K562 (cell line): ENCODE measurements around the gene PDZRN3. TPM values are rescaled to one million over a fixed set of nuclear protein-coding genes. Genes with fewer than 3 reads are reported as not detected.

Experiments used
- ATAC-seq: fragments of 200-7000 bp; cut with Tn5 transposase; 3 replicates; pipeline ENCODE4 v1.9.1; 2020; ENCODE audit warnings: moderate library complexity
- BruUV-seq: library from RNA; stranded (reverse); fragments of 400-500 nt; replicated peaks from 2 replicates; lab custom pipeline; 2021; lab: Mats Ljungman, UMichigan
- CTCF ChIA-PET: fragments of 300-600 bp; formaldehyde crosslinking; extraction: SDS; loops from one replicate; lab custom pipeline; 2021; ENCODE audit warnings: low intra/inter-chr PET ratio; lab: Yijun Ruan, JAX
- POLR2A ChIA-PET: fragments of 300-600, 350-650 bp; sonication (Branson Sonifier 250); formaldehyde crosslinking; extraction: SDS; loops from one replicate; lab custom pipeline; 2021; ENCODE audit warnings: antibody characterized with exemption, inconsistent platforms; lab: Yijun Ruan, JAX
- DNase-seq, 4 experiments: peaks; one replicate each; pipeline versions ENCODE4 v3.0.0 to v3.0.0-alpha.2; 2011 to 2018; ENCODE audit warnings: low spot score in 3 of 4, mixed read lengths in 3 of 4; ENCODE audit errors: extremely low read depth in 1 of 4
- FAIRE-seq: peaks from 2 replicates; lab custom pipeline; 2011; peaks lifted over from hg19 to GRCh38; lab: Jason Lieb, UNC
- H2AFZ ChIP-seq: 2 replicates; pipeline ENCODE4 v1.6.0; 2011; ENCODE audit warnings: low read depth, low read length, control low read depth, inconsistent platforms
- H3K27ac ChIP-seq: fragments of 200-600 bp; 3 replicates; pipeline ENCODE4 v1.8.0; 2011; ENCODE audit warnings: low read depth, mild to moderate bottlenecking, control low read depth, inconsistent platforms, low read length, moderate library complexity, mixed read lengths; ENCODE audit errors: extremely low read depth
- H3K27me3 ChIP-seq, 2 experiments: fragments of 300-600 bp in 1 of 2; 2 replicates in 1 of 2; 3 replicates in 1 of 2; pipeline versions ENCODE4 v1.6.0 to v1.8.0; 2011; ENCODE audit warnings: inconsistent platforms in 2 of 2, low read length in 2 of 2, mild to moderate bottlenecking in 1 of 2, mixed read lengths in 1 of 2, moderate library complexity in 1 of 2; ENCODE audit not compliant: control insufficient read depth in 2 of 2, insufficient read depth in 2 of 2
- H3K36me3 ChIP-seq: fragments of 300-600 bp; 3 replicates; pipeline ENCODE4 v1.8.0; 2011; ENCODE audit warnings: mild to moderate bottlenecking, low read length, inconsistent platforms; ENCODE audit not compliant: control insufficient read depth, insufficient read depth
- H3K4me1 ChIP-seq, 2 experiments: fragments of 200-600 bp in 1 of 2; replicated peaks in 1 of 2; 2 replicates in 1 of 2; 3 replicates in 1 of 2; pipeline versions ENCODE4 v1.5.1 to v1.8.0; 2011; ENCODE audit warnings: inconsistent platforms in 2 of 2, low read length in 2 of 2, mild to moderate bottlenecking in 1 of 2, mixed read lengths in 1 of 2, moderate library complexity in 1 of 2; ENCODE audit not compliant: control insufficient read depth in 2 of 2, insufficient read depth in 2 of 2
- H3K4me2 ChIP-seq: 2 replicates; pipeline ENCODE4 v1.6.1; 2011; ENCODE audit warnings: low read length, control low read depth, inconsistent platforms, mixed read lengths; ENCODE audit not compliant: insufficient read depth
- H3K4me3 ChIP-seq: fragments of 200-600 bp; sonication (generic), shearing (Covaris generic); 2 replicates; pipeline ENCODE4 v1.5.1; 2016; ENCODE audit warnings: control low read depth, inconsistent platforms
- H3K79me2 ChIP-seq: fragments of 200-600 bp; 3 replicates; pipeline ENCODE4 v1.8.0; 2011; ENCODE audit warnings: low read length, inconsistent platforms; ENCODE audit not compliant: control insufficient read depth, insufficient read depth
- H3K9ac ChIP-seq, 2 experiments: 2 replicates each; pipeline versions ENCODE4 v1.6.0 to v1.6.1; 2011; ENCODE audit warnings: low read depth in 2 of 2, low read length in 2 of 2, control low read depth in 1 of 2, inconsistent platforms in 1 of 2, mild to moderate bottlenecking in 1 of 2, mixed read lengths in 1 of 2; ENCODE audit not compliant: insufficient read depth in 1 of 2
- H3K9me1 ChIP-seq: one replicate; pipeline ENCODE4 v1.6.0; 2011; ENCODE audit warnings: inconsistent platforms, mild to moderate bottlenecking, low read length, moderate library complexity; ENCODE audit not compliant: control insufficient read depth, insufficient read depth
- H3K9me3 ChIP-seq: replicated peaks from 2 replicates; pipeline ENCODE4 v1.5.1; 2011; ENCODE audit warnings: low read depth, low read length, inconsistent platforms; ENCODE audit not compliant: control insufficient read depth, insufficient read depth
- H4K20me1 ChIP-seq: replicated peaks from 2 replicates; pipeline ENCODE4 v1.6.1; 2011; ENCODE audit warnings: low read length, inconsistent platforms, mixed read lengths; ENCODE audit not compliant: control insufficient read depth, insufficient read depth
- CBFB ChIP-seq: sonication (generic); formaldehyde crosslinking; IDR thresholded peaks from 2 replicates; pipeline ENCODE4 v1.4.0; 2020; ENCODE audit warnings: mild to moderate bottlenecking, missing genetic modification reagents
- ELK1 ChIP-seq: sonication (generic); formaldehyde crosslinking; IDR thresholded peaks from 2 replicates; pipeline ENCODE4 v1.8.1; 2022; ENCODE audit warnings: missing genetic modification reagents
- ERF ChIP-seq: fragments of 450-650 bp; formaldehyde crosslinking; IDR thresholded peaks from 2 replicates; pipeline ENCODE4 v1.4.0; 2020; ENCODE audit warnings: mild to moderate bottlenecking, mixed read lengths
- HDAC8 ChIP-seq: fragments of 450-650 bp; IDR thresholded peaks from 2 replicates; pipeline ENCODE4 v1.6.1; 2016; ENCODE audit warnings: mild to moderate bottlenecking, missing genetic modification characterization, moderate library complexity, missing compliant biosample characterization
- HLTF ChIP-seq: fragments of 450-650 bp; IDR thresholded peaks from 2 replicates; pipeline ENCODE4 v1.6.1; 2016
- ILF3 ChIP-seq: fragments of 450-650 bp; IDR thresholded peaks from 2 replicates; pipeline ENCODE4 v1.6.1; 2018; ENCODE audit warnings: antibody characterized with exemption, mild to moderate bottlenecking, moderate library complexity, borderline replicate concordance
- NFE2 ChIP-seq: IDR thresholded peaks from 2 replicates; pipeline ENCODE4 v1.6.1; 2014; ENCODE audit warnings: antibody characterized with exemption, low read depth
- OTX1 ChIP-seq: fragments of 450-650 bp; formaldehyde crosslinking; IDR thresholded peaks from 2 replicates; pipeline ENCODE4 v1.4.0; 2022; ENCODE audit warnings: mild to moderate bottlenecking
- PRDM10 ChIP-seq: fragments of 450-650 bp; IDR thresholded peaks from 2 replicates; pipeline ENCODE4 v1.6.1; 2018; ENCODE audit not compliant: partially characterized antibody
- PRMT5 ChIP-seq: sonication (generic); formaldehyde crosslinking; IDR thresholded peaks from 2 replicates; pipeline ENCODE4 v1.5.0; 2020; ENCODE audit warnings: missing genetic modification reagents
- SMAD4 ChIP-seq: fragments of 250-450 bp; sonication (Bioruptor Pico); conservative IDR thresholded peaks from 2 replicates; pipeline ENCODE4 v1.8.0; 2021; ENCODE audit warnings: inconsistent platforms, mild to moderate bottlenecking, moderate library complexity
- SRSF3 ChIP-seq: fragments of 200-400 bp; formaldehyde crosslinking; IDR thresholded peaks from 2 replicates; pipeline ENCODE4 v1.6.1; 2016; ENCODE audit warnings: mild to moderate bottlenecking, low read length, moderate library complexity; ENCODE audit not compliant: insufficient read depth
- THAP7 ChIP-seq: fragments of 250-450 bp; sonication (Bioruptor Pico); IDR thresholded peaks from 2 replicates; pipeline ENCODE4 v1.5.0; 2021
- ZNF232 ChIP-seq: sonication (generic); formaldehyde crosslinking; IDR thresholded peaks from 2 replicates; pipeline ENCODE4 v1.8.0; 2022; ENCODE audit warnings: mild to moderate bottlenecking, missing genetic modification reagents
- ZNF436 ChIP-seq: fragments of 250-450, 450-650 bp; sonication (Bioruptor Pico); formaldehyde crosslinking; IDR thresholded peaks from 2 replicates; pipeline ENCODE4 v1.7.0; 2020; ENCODE audit warnings: mild to moderate bottlenecking
- ZNF518B ChIP-seq: fragments of 250-450 bp; sonication (Bioruptor Pico); IDR thresholded peaks from 2 replicates; pipeline ENCODE4 v1.5.0; 2021; ENCODE audit warnings: mild to moderate bottlenecking, moderate library complexity
- WGBS: fragments of 100-300 bp; shearing (Covaris generic); methylation state at CpG from one replicate; pipeline ENCODE4 v1.1.6; 2016; ENCODE audit warnings: low coverage, mixed read lengths; ENCODE audit not compliant: insufficient coverage; ENCODE audit errors: missing lambda C conversion rate; 5-methylcytosine and 5-hydroxymethylcytosine counted together
- in situ Hi-C: fragments of 300-500 bp; cut with MboI; formaldehyde crosslinking; loops from 4 replicates; pipeline ENCODE4 v1.15.0; 2018; ENCODE audit warnings: inconsistent platforms, mixed read lengths
- intact Hi-C: fragments of 100-400 bp; cut with micrococcal nuclease; formaldehyde crosslinking; loops from 2 replicates; pipeline ENCODE4 v1.14.2; 2022
- polyA plus RNA-seq, 8 experiments: library from polyadenylated mRNA; depleted of rRNA in 4 of 8; stranded (reverse) in 5 of 8; unstranded in 3 of 8; fragments of >200 nt; fragmentation: Nextera tagmentation in 2 of 8; fragmentation: Illumina TruSeq in 1 of 8; extraction: Ambion mirVana in 2 of 8; extraction: Trizol in 1 of 8; gene quantifications; 2 replicates each; pipeline versions ENCODE4 v1.2.1 to v1.2.3, GENCODE V29; 2011 to 2014; ENCODE audit warnings: inconsistent platforms in 1 of 8, missing spikeins in 1 of 8
- total RNA-seq, 7 experiments: library from RNA; depleted of rRNA in 6 of 7; stranded (reverse); fragments of >200 nt in 6 of 7; fragmentation: Illumina TruSeq in 2 of 7; extraction: Trizol in 2 of 7; gene quantifications; 2 replicates each; pipeline versions ENCODE4 v1.2.1 to v1.2.3, GENCODE V29; 2011 to 2021; ENCODE audit warnings: low replicate concordance in 1 of 7

PDZRN3 gene
- total and polyA plus RNA-seq, 9 of the 15 experiments (the other 6 are each of a cell fraction or from before 2014, with no cell fraction given) = 0.16 TPM; not detected in 8

GRCh38 chr3:73621388-73621787 is 3.4 kb downstream of the PDZRN3 start:
- CTCF ChIA-PET = no interaction called here
- POLR2A ChIA-PET = no interaction called here
- H4K20me1 ChIP-seq = no peaks in the 10 kb centered on the region
- no peaks in the 10 kb centered on the region for H3K4me1 ChIP-seq
- H3K4me3 ChIP-seq = no peak overlapping the region
- no peaks in the 10 kb centered on the region for H3K9me3 ChIP-seq
- intact Hi-C loops = no loop called here
- 0% methylated on average over 2 of the region's 4 CpGs for WGBS
- no peak overlapping the region for H3K4me2 ChIP-seq
- H3K27ac ChIP-seq = no peak overlapping the region
- in situ Hi-C loops = no loop called here
- no peak overlapping the region for H3K9ac ChIP-seq
- no peaks in the 10 kb centered on the region for H3K27me3 ChIP-seq
- no peaks in the 10 kb centered on the region for H3K9me1 ChIP-seq
- no peak overlapping the region for H2AFZ ChIP-seq
- DNase-seq = no peak
- no peak for FAIRE-seq
- no peaks in the 10 kb centered on the region for H3K36me3 ChIP-seq
- ATAC-seq = no peak
- no peaks in the 10 kb centered on the region for H3K79me2 ChIP-seq
- BruUV-seq = no TSS peak
- TF ChIP-seq ELK1 (CRISPR knock-in tag) = no peak
- no peak for TF ChIP-seq PRMT5 (CRISPR knock-in tag)
- TF ChIP-seq OTX1 (CRISPR knock-in tag) = no peak
- no peak for TF ChIP-seq CBFB (CRISPR knock-in tag)
- no peak for TF ChIP-seq ZNF436
- TF ChIP-seq THAP7 (CRISPR knock-in tag) = no peak
- TF ChIP-seq NFE2 = no peak
- TF ChIP-seq ZNF518B (CRISPR knock-in tag) = no peak
- no peak for TF ChIP-seq HDAC8 (tag)
- TF ChIP-seq ERF (CRISPR knock-in tag) = no peak
- TF ChIP-seq SMAD4 = no peak
- TF ChIP-seq ILF3 = no peak
- TF ChIP-seq PRDM10 = no peak
- TF ChIP-seq SRSF3 = no peak
- TF ChIP-seq ZNF232 (CRISPR knock-in tag) = no peak
- no peak for TF ChIP-seq HLTF
